Bronchial epithelial cell (primary cell): Measurements from ENCODE around the gene NAPEPLD. TPM values are rescaled to one million over a fixed set of nuclear protein-coding genes. Genes with fewer than 3 reads are reported as not detected.

ENCODE experiments used
- DNase-seq: peaks from one replicate; pipeline ENCODE4 v3.0.0-alpha.2; 2010; ENCODE audit warnings: low read depth
- FAIRE-seq: peaks from 2 replicates; lab custom pipeline; 2011; peaks lifted over from hg19 to GRCh38; lab: Jason Lieb, UNC
- H3K27me3 ChIP-seq: 2 replicates; pipeline ENCODE4 v1.5.1; 2011; ENCODE audit warnings: low read length; ENCODE audit not compliant: control insufficient read depth, insufficient read depth
- H3K36me3 ChIP-seq: 2 replicates; pipeline ENCODE4 v1.5.1; 2011; ENCODE audit warnings: low read length; ENCODE audit not compliant: control insufficient read depth, insufficient read depth
- H3K4me3 ChIP-seq: 2 replicates; pipeline ENCODE4 v1.5.1; 2011; ENCODE audit warnings: mild to moderate bottlenecking, low read depth, low read length, control low read depth
- total RNA-seq: library from RNA; depleted of rRNA; stranded (reverse); fragments of >200 nt; gene quantifications from 2 replicates; pipeline ENCODE4 v1.2.1, GENCODE V29; 2014
- TF ChIP-seq, protein P1 (sequence below): IDR thresholded peaks from 2 replicates; pipeline ENCODE4 v1.5.1; 2011; ENCODE audit warnings: mild to moderate bottlenecking, moderate library complexity, low read length, control low read depth, inconsistent platforms; ENCODE audit not compliant: insufficient read depth, severe bottlenecking

NAPEPLD gene
- total RNA-seq, 1 donor from 2014 or later: 2.6 TPM

DNA sequence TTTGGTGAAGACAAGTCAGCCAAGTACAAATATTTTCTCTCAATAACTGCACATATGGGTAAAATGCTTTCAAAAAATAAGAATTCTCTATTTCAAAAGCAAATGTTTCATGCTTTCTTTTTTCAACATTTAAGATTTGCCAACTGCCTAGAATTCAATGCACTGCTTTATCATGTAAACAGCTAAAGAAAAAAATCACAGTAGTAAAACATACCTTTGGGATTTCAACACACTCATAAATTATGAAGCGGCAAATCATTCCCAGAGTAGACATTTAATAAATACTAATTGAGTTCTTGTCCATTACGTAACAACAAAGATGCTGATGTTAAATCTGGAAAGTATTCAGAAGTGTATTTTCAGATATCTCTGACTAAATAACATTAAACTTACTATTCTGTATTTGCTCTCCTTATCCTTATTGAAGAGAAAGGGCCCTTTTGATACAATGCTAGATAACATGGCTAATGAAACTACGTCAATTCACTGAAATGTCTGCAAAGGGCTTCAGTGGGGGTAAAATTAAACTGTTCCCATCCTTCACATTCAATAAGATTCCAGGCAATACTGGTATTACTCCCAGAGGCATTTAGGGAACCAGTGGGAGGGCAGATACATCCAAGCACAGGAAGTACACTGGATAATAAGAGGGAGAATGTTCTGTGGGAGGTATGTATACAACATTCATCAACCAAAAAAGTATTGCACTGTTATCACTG, 13.9 kb downstream of the NAPEPLD start:
- H3K36me3 ChIP-seq: no peaks in the 10 kb centered on the region
- no peak overlapping the region for H3K4me3 ChIP-seq
- no peak for FAIRE-seq
- TF ChIP-seq, protein P1, sequence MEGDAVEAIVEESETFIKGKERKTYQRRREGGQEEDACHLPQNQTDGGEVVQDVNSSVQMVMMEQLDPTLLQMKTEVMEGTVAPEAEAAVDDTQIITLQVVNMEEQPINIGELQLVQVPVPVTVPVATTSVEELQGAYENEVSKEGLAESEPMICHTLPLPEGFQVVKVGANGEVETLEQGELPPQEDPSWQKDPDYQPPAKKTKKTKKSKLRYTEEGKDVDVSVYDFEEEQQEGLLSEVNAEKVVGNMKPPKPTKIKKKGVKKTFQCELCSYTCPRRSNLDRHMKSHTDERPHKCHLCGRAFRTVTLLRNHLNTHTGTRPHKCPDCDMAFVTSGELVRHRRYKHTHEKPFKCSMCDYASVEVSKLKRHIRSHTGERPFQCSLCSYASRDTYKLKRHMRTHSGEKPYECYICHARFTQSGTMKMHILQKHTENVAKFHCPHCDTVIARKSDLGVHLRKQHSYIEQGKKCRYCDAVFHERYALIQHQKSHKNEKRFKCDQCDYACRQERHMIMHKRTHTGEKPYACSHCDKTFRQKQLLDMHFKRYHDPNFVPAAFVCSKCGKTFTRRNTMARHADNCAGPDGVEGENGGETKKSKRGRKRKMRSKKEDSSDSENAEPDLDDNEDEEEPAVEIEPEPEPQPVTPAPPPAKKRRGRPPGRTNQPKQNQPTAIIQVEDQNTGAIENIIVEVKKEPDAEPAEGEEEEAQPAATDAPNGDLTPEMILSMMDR: no peak
- no peaks in the 10 kb centered on the region for H3K27me3 ChIP-seq
- DNase-seq: no peak

- TF ChIP-seq, protein P1: no peak
- Histone ChIP-seq H3K27me3 (no peaks in the 10 kb centered on the region), H3K36me3 (no peaks in the 10 kb centered on the region), H3K4me3 (no peak overlapping the region)
- DNase-seq (no peak), FAIRE-seq (no peak)
Measured at GRCh38 chr7:103132995-103133688, 15.8 kb downstream of the NAPEPLD start.

- Histone ChIP-seq H3K27me3 (no peaks in the 10 kb centered on the region), H3K36me3 (peaks cover 2% of the 10 kb centered on the region), H3K4me3 (no peak overlapping the region)
- TF ChIP-seq, protein P1: no peak
- DNase-seq (peak; percentile 53), FAIRE-seq (no peak)
Measured at GRCh38 chr7:103130901-103131624, 17.8 kb downstream of the NAPEPLD start.

- DNase-seq (no peak), FAIRE-seq (no peak)
- TF ChIP-seq, protein P1: no peak
- H3K4me3 ChIP-seq: no peak overlapping the region
- H3K36me3 ChIP-seq: peaks cover 2% of the 10 kb centered on the region
- no peaks in the 10 kb centered on the region for H3K27me3 ChIP-seq
Measured at GRCh38 chr7:103129702-103130549, 19.0 kb downstream of the NAPEPLD start.

GRCh38 chr7:103127006-103127405, 21.9 kb downstream of the NAPEPLD start:
- TF ChIP-seq, protein P1: no peak
- Histone ChIP-seq H3K4me3 (no peak overlapping the region), H3K36me3 (peaks cover 2% of the 10 kb centered on the region), H3K27me3 (no peaks in the 10 kb centered on the region)
- DNase-seq (no peak), FAIRE-seq (no peak)
